Trophoblast cell (in vitro differentiated cells and primary cell): Measurements from ENCODE around the gene ZC3H10.
A peak's percentile ranks its signal among the peaks of the same experiment; 100 is the strongest.

Experiments
- DNase-seq, 2 donors: peaks; one replicate each; pipeline ENCODE4 v3.0.0-alpha.2; 2016
- H2AFZ ChIP-seq: 2 replicates; pipeline ENCODE4 v1.6.1; 2013; ENCODE audit warnings: low read length, moderate library complexity, mild to moderate bottlenecking; ENCODE audit not compliant: insufficient read depth, poor library complexity
- H2AK5ac ChIP-seq: 2 replicates; pipeline ENCODE4 v1.6.1; 2013; ENCODE audit warnings: mild to moderate bottlenecking, low read length
- H2BK120ac ChIP-seq: 2 replicates; pipeline ENCODE4 v1.6.1; 2013; ENCODE audit warnings: low read length, mild to moderate bottlenecking, moderate library complexity; ENCODE audit not compliant: insufficient read depth, poor library complexity
- H2BK12ac ChIP-seq: 2 replicates; pipeline ENCODE4 v1.6.1; 2013; ENCODE audit warnings: mild to moderate bottlenecking, low read length, moderate library complexity
- H2BK5ac ChIP-seq: 2 replicates; pipeline ENCODE4 v1.6.1; 2013; ENCODE audit warnings: low read length, low read depth, moderate library complexity, mild to moderate bottlenecking; ENCODE audit not compliant: poor library complexity
- H3K14ac ChIP-seq: 2 replicates; pipeline ENCODE4 v1.6.1; 2013; ENCODE audit warnings: mild to moderate bottlenecking, low read length
- H3K18ac ChIP-seq: 2 replicates; pipeline ENCODE4 v1.6.1; 2013; ENCODE audit warnings: mild to moderate bottlenecking, low read length
- H3K23ac ChIP-seq: 2 replicates; pipeline ENCODE4 v1.6.1; 2013; ENCODE audit warnings: low read length
- H3K27ac ChIP-seq: 2 replicates; pipeline ENCODE4 v1.5.1; 2013; ENCODE audit warnings: low read depth, mild to moderate bottlenecking, inconsistent platforms, low read length, moderate library complexity
- H3K27me3 ChIP-seq: 2 replicates; pipeline ENCODE4 v1.6.1; 2013; ENCODE audit warnings: inconsistent platforms, mild to moderate bottlenecking, low read length, moderate library complexity; ENCODE audit not compliant: insufficient read depth
- H3K36me3 ChIP-seq, 2 experiments: 1 replicate in 1 of 2; 2 replicates in 1 of 2; pipeline ENCODE4 v1.6.1; 2013; ENCODE audit warnings: low read length in 2 of 2, mild to moderate bottlenecking in 2 of 2, moderate library complexity in 1 of 2; ENCODE audit not compliant: insufficient read depth in 2 of 2, control insufficient read depth in 1 of 2
- H3K4ac ChIP-seq: 2 replicates; pipeline ENCODE4 v1.6.1; 2013; ENCODE audit warnings: low read depth, mild to moderate bottlenecking, low read length, moderate library complexity
- H3K4me1 ChIP-seq, 2 experiments: 1 replicate in 1 of 2; 2 replicates in 1 of 2; pipeline ENCODE4 v1.6.1; 2013; ENCODE audit warnings: low read length in 2 of 2, mild to moderate bottlenecking in 2 of 2, moderate library complexity in 1 of 2; ENCODE audit not compliant: insufficient read depth in 2 of 2, control insufficient read depth in 1 of 2
- H3K4me2 ChIP-seq: 2 replicates; pipeline ENCODE4 v1.6.1; 2013; ENCODE audit warnings: inconsistent platforms, mild to moderate bottlenecking, low read length, moderate library complexity
- H3K4me3 ChIP-seq: 2 replicates; pipeline ENCODE4 v1.5.1; 2013; ENCODE audit warnings: mild to moderate bottlenecking, low read depth, low read length, inconsistent platforms
- H3K79me1 ChIP-seq: one replicate; pipeline ENCODE4 v1.6.1; 2013; ENCODE audit warnings: low read length
- H3K79me2 ChIP-seq: 2 replicates; pipeline ENCODE4 v1.6.1; 2013; ENCODE audit warnings: low read length, mild to moderate bottlenecking; ENCODE audit not compliant: control insufficient read depth, insufficient read depth, poor library complexity
- H3K9ac ChIP-seq: 2 replicates; pipeline ENCODE4 v1.6.1; 2013; ENCODE audit warnings: mild to moderate bottlenecking, low read length
- H3K9me3 ChIP-seq: 2 replicates; pipeline ENCODE4 v1.6.1; 2013; ENCODE audit warnings: low read depth, mild to moderate bottlenecking, control low read depth, inconsistent platforms, low read length; ENCODE audit not compliant: insufficient read depth
- H4K12ac ChIP-seq: 2 replicates; pipeline ENCODE4 v1.6.1; 2013; ENCODE audit warnings: low read depth, mild to moderate bottlenecking, low read length, moderate library complexity
- H4K8ac ChIP-seq: 2 replicates; pipeline ENCODE4 v1.6.1; 2013; ENCODE audit warnings: low read depth, mild to moderate bottlenecking, low read length, moderate library complexity
- H4K91ac ChIP-seq: one replicate; pipeline ENCODE4 v1.6.1; 2013; ENCODE audit warnings: low read depth, mild to moderate bottlenecking, low read length, moderate library complexity
- WGBS: extraction: QIAGEN DNeasy Blood & Tissue Kit; methylation state at CpG from one replicate; pipeline ENCODE4 v1.1.7; 2013; ENCODE audit warnings: missing lambda C conversion rate; ENCODE audit not compliant: insufficient read length, insufficient coverage; ENCODE audit errors: extremely low coverage; 5-methylcytosine and 5-hydroxymethylcytosine counted together

The ZC3H10 gene

DNA sequence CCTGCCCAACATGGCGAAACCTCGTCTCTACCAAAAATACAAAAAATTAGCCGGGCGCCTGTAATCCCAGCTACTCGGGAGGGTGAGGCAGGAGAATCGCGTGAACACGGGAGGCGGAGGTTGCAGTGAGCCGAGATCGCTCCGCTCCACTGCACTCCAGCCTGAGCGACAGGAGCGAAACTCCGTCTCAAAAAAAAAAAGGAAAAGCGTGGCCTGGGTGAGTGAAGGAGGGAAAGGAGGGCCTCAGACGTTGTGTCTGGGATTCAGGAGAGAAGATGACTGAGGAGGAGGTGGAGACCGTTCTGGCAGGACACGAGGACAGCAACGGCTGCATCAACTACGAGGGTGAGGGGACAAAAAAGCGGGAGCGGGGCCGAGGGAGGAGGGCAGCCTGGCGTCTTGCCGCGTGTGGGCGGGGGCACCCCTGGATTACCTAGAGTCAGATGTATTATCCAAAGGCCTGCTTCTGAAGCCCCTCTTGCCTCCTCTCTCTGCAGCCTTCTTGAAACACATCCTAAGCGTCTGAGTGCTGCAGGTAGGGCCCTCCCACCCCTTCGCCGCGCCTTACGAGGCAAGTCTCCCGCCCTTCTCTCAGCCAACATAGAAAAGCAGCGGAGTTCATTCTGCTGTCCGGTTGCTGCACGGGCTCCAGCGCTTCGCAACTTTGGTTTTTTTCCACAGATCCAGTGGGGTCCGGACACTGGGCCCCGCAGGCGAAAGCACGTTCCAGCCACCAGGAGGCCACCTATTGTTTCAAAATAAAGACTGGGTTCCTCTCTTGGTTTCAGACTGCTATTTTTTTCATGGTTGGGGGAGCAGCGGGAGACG, 39.3 kb downstream of the ZC3H10 start:
- Histone ChIP-seq H3K27ac (peak overlapping the region; percentile 67), H3K79me2 (peaks cover 19% of the 10 kb centered on the region), H3K9me3 (peaks cover 4% of the 10 kb centered on the region), H4K12ac (peak overlapping the region; percentile 2), H2BK120ac (peak overlapping the region; percentile 24), H3K36me3 (peaks cover 38 to 48% of the 10 kb centered on the region in 2 experiments), H3K4me2 (peak overlapping the region; percentile 71), H3K27me3 (no peaks in the 10 kb centered on the region), H3K18ac (peak overlapping the region; percentile 28), H3K9ac (peak overlapping the region; percentile 44), H3K23ac (no peak overlapping the region), H2AFZ (peak overlapping the region; percentile 26), H4K8ac (peak overlapping the region; percentile 44), H3K4me3 (peak overlapping the region; percentile 55), H3K4me1 (peaks cover 31 to 32% of the 10 kb centered on the region in 2 experiments), H2BK5ac (peak overlapping the region; percentile 27), H3K4ac (peak overlapping the region; percentile 34), H4K91ac (peak overlapping the region; percentile 50), H2AK5ac (no peak overlapping the region), H3K14ac (peak overlapping the region; percentile 27), H2BK12ac (no peak overlapping the region), H3K79me1 (peaks cover 19% of the 10 kb centered on the region)
- no CpG with 5 or more reads among the region's 45 CpGs for WGBS
- peak; percentile 93 to 95 for DNase-seq

DNA sequence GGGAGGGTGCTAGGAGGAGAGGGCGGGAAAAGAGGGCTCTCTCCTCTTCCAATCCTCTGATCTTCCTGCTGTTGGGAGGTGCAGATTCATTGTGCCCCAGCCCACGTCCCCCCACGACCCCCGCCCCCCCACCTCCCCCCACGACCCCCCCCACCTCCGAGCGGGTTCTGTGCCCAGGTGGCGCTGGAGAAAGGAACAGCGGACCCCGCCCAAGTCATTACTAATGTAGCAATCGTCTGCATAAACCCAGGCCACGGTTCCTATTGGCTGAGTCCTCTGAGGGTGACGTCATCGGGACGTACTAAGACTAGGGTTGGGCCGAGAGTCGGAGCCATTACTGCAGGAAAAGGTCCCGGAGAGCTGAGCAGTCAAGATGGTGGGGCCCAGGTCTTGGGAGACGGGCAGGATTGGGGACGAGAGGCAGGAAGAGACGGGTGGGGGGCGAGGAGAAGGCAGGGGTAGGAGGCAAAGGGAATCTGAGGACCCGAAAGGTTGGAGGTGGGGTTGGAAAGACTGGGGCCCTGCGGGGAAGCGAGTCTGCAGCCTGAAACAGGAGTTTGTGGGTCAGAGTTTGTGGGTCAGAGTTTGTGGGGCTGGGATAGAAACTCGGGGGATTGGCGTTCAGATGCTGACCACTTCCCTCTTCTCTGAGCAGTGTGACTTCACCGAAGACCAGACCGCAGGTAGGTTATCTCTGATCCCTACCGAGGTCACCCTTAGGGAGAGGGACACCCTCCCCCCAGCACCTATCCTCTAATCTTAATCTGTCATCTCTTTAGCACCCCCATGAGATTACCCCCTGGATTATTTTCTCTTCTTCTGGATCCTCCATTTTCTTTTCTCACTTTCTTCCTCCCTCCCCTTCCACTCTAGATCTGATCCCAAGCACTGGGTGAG, 40.2 kb downstream of the ZC3H10 start, which contains the start of gene MYL6:
TSS of gene MYL6 (plus strand) at position 331 of the 897 bp plus-strand sequence. CDS start at position 374, 43 bp downstream.
- DNase-seq, result peak; percentile 97 to 99
- no CpG with 5 or more reads among the region's 30 CpGs for WGBS
- Histone ChIP-seq H3K9ac (peak within 1 kb of the TSS; percentile 100), H3K23ac (no peak within 1 kb of the TSS), H2AFZ (peak within 1 kb of the TSS; percentile 32), H3K18ac (peak within 1 kb of the TSS; percentile 98), H3K4me3 (peak within 1 kb of the TSS; percentile 96), H2BK5ac (peak within 1 kb of the TSS; percentile 97), H3K9me3 (peaks cover 4% of the 10 kb centered on the region), H3K4me2 (peak within 1 kb of the TSS; percentile 83), H3K27me3 (no peaks in the 10 kb centered on the region), H4K12ac (peak within 1 kb of the TSS; percentile 95), H3K79me2 (peaks cover 19% of the 10 kb centered on the region), H2BK12ac (no peak within 1 kb of the TSS), H3K4me1 (peaks cover 25 to 27% of the 10 kb centered on the region in 2 experiments), H2AK5ac (peak within 1 kb of the TSS; percentile 100), H2BK120ac (peak within 1 kb of the TSS; percentile 92), H3K14ac (peak within 1 kb of the TSS; percentile 99), H3K27ac (peak within 1 kb of the TSS; percentile 72), H4K91ac (peak within 1 kb of the TSS; percentile 98), H4K8ac (peak within 1 kb of the TSS; percentile 95), H3K36me3 (peaks cover 40 to 53% of the 10 kb centered on the region in 2 experiments), H3K4ac (peak within 1 kb of the TSS; percentile 100), H3K79me1 (peaks cover 15% of the 10 kb centered on the region)

- H3K79me2 ChIP-seq, result peaks cover 19% of the 10 kb centered on the region
- peak overlapping the region; percentile 100 for H3K4ac ChIP-seq
- H2BK120ac ChIP-seq, result peak overlapping the region; percentile 92
- peaks cover 46 to 60% of the 10 kb centered on the region in 2 experiments for H3K36me3 ChIP-seq
- H3K9me3 ChIP-seq, result peaks cover 4% of the 10 kb centered on the region
- H3K4me2 ChIP-seq, result peak overlapping the region; percentile 83
- peak overlapping the region; percentile 58 for H4K12ac ChIP-seq
- peak overlapping the region; percentile 60 for H2AK5ac ChIP-seq
- WGBS, result no CpG with 5 or more reads among the region's 6 CpGs
- H3K27me3 ChIP-seq, result no peaks in the 10 kb centered on the region
- H3K9ac ChIP-seq, result peak overlapping the region; percentile 100
- no peak overlapping the region for H2BK12ac ChIP-seq
- H3K4me1 ChIP-seq, result peaks cover 24 to 25% of the 10 kb centered on the region in 2 experiments
- peak overlapping the region; percentile 96 for H3K4me3 ChIP-seq
- no peak overlapping the region for H3K18ac ChIP-seq
- H3K14ac ChIP-seq, result peak overlapping the region; percentile 99
- peak overlapping the region; percentile 72 for H3K27ac ChIP-seq
- H2BK5ac ChIP-seq, result peak overlapping the region; percentile 97
- H3K23ac ChIP-seq, result no peak overlapping the region
- H4K91ac ChIP-seq, result peak overlapping the region; percentile 21
- peak; percentile 57 to 63 for DNase-seq
- peaks cover 15% of the 10 kb centered on the region for H3K79me1 ChIP-seq
- no peak overlapping the region for H2AFZ ChIP-seq
- H4K8ac ChIP-seq, result peak overlapping the region; percentile 95
Measured at GRCh38 chr12:56158926-56159461, 40.9 kb downstream of the ZC3H10 start.
